B cell (primary cell): Measurements from ENCODE around the gene CTNND1. TPM values are rescaled to one million over a fixed set of nuclear protein-coding genes. Genes with fewer than 3 reads are reported as not detected.
A peak's percentile ranks its signal among the peaks of the same experiment; 100 is the strongest.

Source experiments
- ATAC-seq: fragments of 200-7000 bp; cut with Tn5 transposase; one replicate; pipeline ENCODE4 v1.10.0; 2021; ENCODE audit warnings: low read depth, mild to moderate bottlenecking, moderate number of reproducible peaks, moderate library complexity
- CTCF ChIA-PET: fragments of 350-600 bp; sonication (Branson Sonifier 250); formaldehyde crosslinking; loops from one replicate; lab custom pipeline; 2021; ENCODE audit warnings: antibody characterized with exemption, inconsistent platforms; lab: Charles Lee
- POLR2A ChIA-PET: fragments of 350-600 bp; sonication (Branson Sonifier 250); formaldehyde crosslinking; loops from one replicate; lab custom pipeline; 2021; ENCODE audit warnings: antibody characterized with exemption; lab: Charles Lee
- DNase-seq: peaks from one replicate; pipeline ENCODE4 v3.0.0; 2013
- H2AFZ ChIP-seq: 2 replicates; pipeline ENCODE4 v1.6.1; 2012; ENCODE audit warnings: mild to moderate bottlenecking, low read depth, low read length; ENCODE audit not compliant: insufficient read depth, poor library complexity, severe bottlenecking
- H3K27ac ChIP-seq, 2 donors: 1 replicate in 1 of 2; 2 replicates in 1 of 2; pipeline ENCODE4 v1.5.1; 2012 to 2013; ENCODE audit warnings: low read length in 2 of 2, mild to moderate bottlenecking in 2 of 2, moderate library complexity in 1 of 2
- H3K27me3 ChIP-seq, 4 experiments: fragments of 200-600 bp in 1 of 4; sonication (generic) in 1 of 4; replicated peaks in 1 of 4; 1 replicate in 2 of 4; 2 replicates in 2 of 4; pipeline versions ENCODE4 v1.6.1 to v1.7.0; 2013 to 2016; ENCODE audit warnings: low read length in 3 of 4, mild to moderate bottlenecking in 2 of 4, mixed read lengths in 1 of 4, moderate library complexity in 1 of 4; ENCODE audit not compliant: insufficient read depth in 4 of 4, control insufficient read depth in 3 of 4; ENCODE audit errors: control extremely low read depth in 1 of 4
- H3K36me3 ChIP-seq, 2 experiments: replicated peaks in 1 of 2; 1 replicate in 1 of 2; 2 replicates in 1 of 2; pipeline versions ENCODE4 v1.6.1 to v1.7.1; 2013; ENCODE audit warnings: low read length in 1 of 2; ENCODE audit not compliant: insufficient read depth in 2 of 2, control insufficient read depth in 1 of 2; ENCODE audit errors: control extremely low read depth in 1 of 2, extremely low read depth in 1 of 2
- H3K4me1 ChIP-seq, 2 donors: fragments of 200-600 bp in 1 of 2; sonication (generic) in 1 of 2; 1 replicate in 1 of 2; 2 replicates in 1 of 2; pipeline versions ENCODE4 v1.5.1 to v1.6.1; 2013 to 2017; ENCODE audit warnings: low read length in 2 of 2; ENCODE audit not compliant: control insufficient read depth in 2 of 2, insufficient read depth in 2 of 2
- H3K4me2 ChIP-seq: replicated peaks from 2 replicates; pipeline ENCODE3; 2012; ENCODE audit warnings: mild to moderate bottlenecking, low read depth, low read length; ENCODE audit not compliant: poor library complexity, severe bottlenecking
- H3K4me3 ChIP-seq, 5 experiments: fragments of 200-600 bp in 1 of 5; sonication (generic) in 1 of 5; 1 replicate in 3 of 5; 2 replicates in 2 of 5; pipeline versions ENCODE4 v1.5.1 to v1.7.0; 2011 to 2016; ENCODE audit warnings: low read length in 4 of 5, mild to moderate bottlenecking in 4 of 5, low read depth in 2 of 5, control low read depth in 1 of 5, moderate library complexity in 1 of 5; ENCODE audit not compliant: insufficient read depth in 1 of 5; ENCODE audit errors: control extremely low read depth in 1 of 5, extremely low read depth in 1 of 5
- H3K79me2 ChIP-seq: fragments of 200-600 bp; sonication (generic); one replicate; pipeline ENCODE4 v1.6.0; 2016; ENCODE audit warnings: low read length; ENCODE audit not compliant: control insufficient read depth, insufficient read depth
- H3K9ac ChIP-seq: fragments of 200-600 bp; sonication (generic); 2 replicates; pipeline ENCODE4 v1.6.1; 2017; ENCODE audit warnings: mild to moderate bottlenecking, low read length, moderate library complexity
- H3K9me3 ChIP-seq, 3 donors: one replicate each; pipeline versions ENCODE4 v1.6.1 to v1.7.1; 2013; ENCODE audit warnings: low read length in 2 of 3; ENCODE audit not compliant: control insufficient read depth in 2 of 3, insufficient read depth in 1 of 3; ENCODE audit errors: control extremely low read depth in 1 of 3
- H4K20me1 ChIP-seq: 2 replicates; pipeline ENCODE4 v1.6.0; 2012; ENCODE audit warnings: mild to moderate bottlenecking, low read length; ENCODE audit not compliant: insufficient read depth, control insufficient read depth, poor library complexity, severe bottlenecking
- H3K27ac Mint-ChIP-seq: one replicate; pipeline ENCODE4 v1.8.0; 2021; ENCODE audit warnings: mixed read lengths
- H3K27me3 Mint-ChIP-seq: one replicate; pipeline ENCODE4 v1.8.0; 2021; ENCODE audit warnings: mixed read lengths
- H3K4me1 Mint-ChIP-seq: one replicate; pipeline ENCODE4 v1.8.0; 2021; ENCODE audit warnings: mixed read lengths
- H3K4me3 Mint-ChIP-seq: one replicate; pipeline ENCODE4 v1.8.0; 2021; ENCODE audit warnings: mixed read lengths
- H3K9me3 Mint-ChIP-seq: one replicate; pipeline ENCODE4 v1.8.0; 2022; ENCODE audit warnings: mixed read lengths; ENCODE audit not compliant: insufficient read depth
- CTCF ChIP-seq: fragments of 200-600 bp; IDR thresholded peaks from one replicate; pipeline ENCODE4 v1.8.0; 2022; ENCODE audit warnings: antibody characterized with exemption, mild to moderate bottlenecking
- EZH2 ChIP-seq: IDR thresholded peaks from 2 replicates; pipeline ENCODE4 v1.6.1; 2012; ENCODE audit warnings: borderline replicate concordance, low read depth, mild to moderate bottlenecking, moderate library complexity, low read length; ENCODE audit not compliant: insufficient read depth, poor library complexity, severe bottlenecking
- WGBS: methylation state at CpG from one replicate; pipeline ENCODE4 v1.1.5; 2013; ENCODE audit warnings: missing lambda C conversion rate; ENCODE audit not compliant: insufficient coverage; 5-methylcytosine and 5-hydroxymethylcytosine counted together
- intact Hi-C: fragments of 100-400 bp; cut with micrococcal nuclease; formaldehyde crosslinking; loops from one replicate; pipeline ENCODE4 v1.10.0; 2022
- polyA plus RNA-seq: library from polyadenylated mRNA; depleted of rRNA; stranded (reverse); fragments of >200 nt; gene quantifications from 2 replicates; pipeline ENCODE4 v1.2.3, GENCODE V29; 2012
- total RNA-seq, 2 donors: library from RNA; stranded (reverse); fragments of 120-200 nt in 1 of 2; gene quantifications; 1 replicate in 1 of 2; 2 replicates in 1 of 2; pipeline versions ENCODE4 v1.2.3 to v1.2.4, GENCODE V29; 2013 to 2022

CTNND1 gene
- total and polyA plus RNA-seq, 2 donors (not counting 1 experiment from before 2014, with no cell fraction given) = 12.1 to 54.4 TPM

- Mint-ChIP-seq H3K4me3 (peak overlapping the region; percentile 80), H3K27ac (peak overlapping the region; percentile 93), H3K9me3 (no peaks in the 10 kb centered on the region), H3K4me1 (peaks cover 56% of the 10 kb centered on the region), H3K27me3 (no peaks in the 10 kb centered on the region)
- peaks cover 4 to 12% of the 10 kb centered on the region in 2 experiments for H3K36me3 ChIP-seq
- no peaks in the 10 kb centered on the region for H4K20me1 ChIP-seq
- peak; percentile 94 for DNase-seq
- peaks cover 53 to 57% of the 10 kb centered on the region in 2 donors for H3K4me1 ChIP-seq
- no peaks in the 10 kb centered on the region for H3K27me3 ChIP-seq
- ChIA-PET POLR2A (interaction anchor here (0.8 to 1.5 kb wide), 4 partner anchors 11 to 80 kb away, joined by 3 to 8 read pairs (median 3); partner anchors contain the start of genes CTNND1, MED19 and SELENOH), CTCF (interaction anchor here (0.6 to 3.3 kb wide), 5 partner anchors 9 to 82 kb away, joined by 3 to 13 read pairs (median 4); partner anchors contain the start of gene SELENOH)
- H3K27ac ChIP-seq = peak overlapping the region; percentile 87 to 97
- ATAC-seq = peak; percentile 89
- H3K4me2 ChIP-seq = peak overlapping the region; percentile 86
- H3K79me2 ChIP-seq = peaks cover 44% of the 10 kb centered on the region
- peak overlapping the region; percentile 64 for H3K9ac ChIP-seq
- peak overlapping the region; percentile 15 to 62 (median 36) for H3K4me3 ChIP-seq
- intact Hi-C loops = loop anchor here (1.0 to 10.0 kb wide), 5 partner anchors 51 to 1363 kb away; partner anchors contain the start of genes MED19, SELENOH, TIMM10 and TMX2
- 9% methylated on average over 7 of the region's 7 CpGs for WGBS
- H2AFZ ChIP-seq = peak overlapping the region; percentile 35
- H3K9me3 ChIP-seq = no peaks in the 10 kb centered on the region
- TF ChIP-seq CTCF = no peak
- no peak for TF ChIP-seq EZH2
Observed at GRCh38 chr11:57792060-57792541, 30.5 kb downstream of the CTNND1 start.

GRCh38 chr11:57792870-57793269 is 31.3 kb downstream of the CTNND1 start:
- CTCF ChIA-PET = interaction anchor here (0.6 to 3.3 kb wide), 4 partner anchors 8 to 82 kb away, joined by 3 to 13 read pairs (median 4); partner anchors contain the start of gene SELENOH
- peaks cover 37% of the 10 kb centered on the region for H3K79me2 ChIP-seq

More at GRCh38 chr11:57792870-57793269, 31.3 kb downstream of the CTNND1 start:
- POLR2A ChIA-PET = interaction anchor here (0.7 to 1.5 kb wide), 2 partner anchors 28 to 51 kb away, joined by 3 to 8 read pairs; partner anchors contain the start of gene SELENOH
- DNase-seq = peak; percentile 81
- H3K4me3 ChIP-seq = peak overlapping the region; percentile 21 to 62 (median 36)
- H3K27me3 Mint-ChIP-seq = no peaks in the 10 kb centered on the region
- H3K27me3 ChIP-seq = no peaks in the 10 kb centered on the region
- no peaks in the 10 kb centered on the region for H3K9me3 ChIP-seq
- H3K36me3 ChIP-seq = peaks cover 4 to 12% of the 10 kb centered on the region in 2 experiments
- peak overlapping the region; percentile 86 for H3K4me2 ChIP-seq
- H3K4me3 Mint-ChIP-seq = peak overlapping the region; percentile 80
- H3K4me1 Mint-ChIP-seq = peaks cover 50% of the 10 kb centered on the region
- H3K27ac Mint-ChIP-seq = peak overlapping the region; percentile 91
- no peaks in the 10 kb centered on the region for H4K20me1 ChIP-seq
- TF ChIP-seq EZH2 (no peak), CTCF (no peak)
- H3K27ac ChIP-seq = peak overlapping the region; percentile 87 to 97
- intact Hi-C loops = loop anchor here (1.0 to 10.0 kb wide), 5 partner anchors 52 to 1362 kb away; partner anchors contain the start of genes MED19, SELENOH, TIMM10 and TMX2
- H3K9me3 Mint-ChIP-seq = no peaks in the 10 kb centered on the region
- peak overlapping the region; percentile 35 for H2AFZ ChIP-seq
- H3K9ac ChIP-seq = peak overlapping the region; percentile 64
- H3K4me1 ChIP-seq = peaks cover 45 to 49% of the 10 kb centered on the region in 2 donors
- peak; percentile 52 for ATAC-seq
